ENCODE data around the gene TYRO3.
"Not testable (repeated sequence)": the region's sequence is repeated elsewhere in the genome, so short reads cannot be mapped to it uniquely, and the experiment has no call there.

The TYRO3 gene

GRCh38 chr15:41575282-41575681 is 16.3 kb downstream of the TYRO3 start:
- DNase-seq, result no peak

- DNase-seq, result no peak
Observed at GRCh38 chr15:41577863-41578735, 19.1 kb downstream of the TYRO3 start.

- no peak for DNase-seq
Observed at GRCh38 chr15:41578736-41579383, 19.8 kb downstream of the TYRO3 start.

GRCh38 chr15:41581110-41581509 is 22.1 kb downstream of the TYRO3 start:
- DNase-seq, result no peak

GRCh38 chr15:41583795-41584194 is 24.8 kb downstream of the TYRO3 start:
- no peak for DNase-seq

GRCh38 chr15:41584636-41585126 is 25.7 kb downstream of the TYRO3 start:
- no peak for DNase-seq

GRCh38 chr15:41585127-41586047 is 26.4 kb downstream of the TYRO3 start:
- DNase-seq, result peak; percentile 21 to 33

GRCh38 chr15:41586531-41587282 is 27.7 kb downstream of the TYRO3 start:
- not testable (repeated sequence) for DNase-seq

GRCh38 chr15:41589018-41589417 is 30.0 kb downstream of the TYRO3 start:
- not testable (repeated sequence) for DNase-seq

- DNase-seq, result not testable (repeated sequence)
Observed at GRCh38 chr15:41589571-41589970, 30.6 kb downstream of the TYRO3 start.

GRCh38 chr15:41591217-41591616 is 32.2 kb downstream of the TYRO3 start:
- DNase-seq, result not testable (repeated sequence)

- not testable (repeated sequence) for DNase-seq
Observed at GRCh38 chr15:41592718-41593117, 33.7 kb downstream of the TYRO3 start.

- DNase-seq, result no peak
Observed at GRCh38 chr15:41594801-41595746, 36.1 kb downstream of the TYRO3 start.

GRCh38 chr15:41596972-41597371 is 38.0 kb downstream of the TYRO3 start:
- no peak for DNase-seq

GRCh38 chr15:41597787-41598186 is 38.8 kb downstream of the TYRO3 start:
- DNase-seq, result no peak

GRCh38 chr15:41599061-41599460 is 40.0 kb downstream of the TYRO3 start:
- DNase-seq, result no peak

- no peak for DNase-seq
Observed at GRCh38 chr15:41603411-41603935, 44.5 kb downstream of the TYRO3 start.

GRCh38 chr15:41603941-41604911 is 45.2 kb downstream of the TYRO3 start:
- peak; percentile 49 to 56 for DNase-seq

GRCh38 chr15:41605566-41605965 is 46.6 kb downstream of the TYRO3 start:
- no peak for DNase-seq

Data from activated CD4-positive, alpha-beta T cell treated with anti-CD3 and anti-CD28 coated beads, Interleukin-2, amount 50 U/mL, for 4 hours (primary cell).